Neural cell (in vitro differentiated cells): Measurements from ENCODE around the gene GUCA1A. TPM values are rescaled to one million over a fixed set of nuclear protein-coding genes. Genes with fewer than 3 reads are reported as not detected.

Experiments
- H2AFZ ChIP-seq: fragments of 200-600, 300-800 bp; sonication (generic), shearing (Covaris generic); 2 replicates; pipeline ENCODE4 v1.6.0; 2014; ENCODE audit warnings: low read depth, mild to moderate bottlenecking, antibody characterized with exemption, low read length, moderate library complexity
- H3F3A ChIP-seq: fragments of 200-600 bp; shearing (Covaris generic); 2 replicates; pipeline ENCODE4 v1.6.1; 2016; ENCODE audit warnings: mild to moderate bottlenecking, moderate library complexity, mixed read lengths, antibody characterized with exemption, low read length; ENCODE audit not compliant: insufficient read depth, poor library complexity, severe bottlenecking
- H3K27ac ChIP-seq: fragments of 200-600, 300-800 bp; sonication (generic), shearing (Covaris generic); 2 replicates; pipeline ENCODE4 v1.5.1; 2014; ENCODE audit warnings: mild to moderate bottlenecking, low read length, moderate library complexity
- H3K27me3 ChIP-seq: fragments of 300-800, 200-600 bp; sonication (generic), shearing (Covaris generic); 2 replicates; pipeline ENCODE4 v1.6.0; 2014; ENCODE audit warnings: mild to moderate bottlenecking, low read depth, low read length, moderate library complexity; ENCODE audit not compliant: insufficient read depth
- H3K36me3 ChIP-seq: fragments of 300-800, 200-600 bp; sonication (generic), shearing (Covaris generic); 2 replicates; pipeline ENCODE4 v1.5.1; 2014; ENCODE audit warnings: mild to moderate bottlenecking, antibody characterized with exemption, low read length, moderate library complexity; ENCODE audit not compliant: insufficient read depth
- H3K4me2 ChIP-seq: fragments of 300-800, 200-600 bp; sonication (generic), shearing (Covaris generic); 2 replicates; pipeline ENCODE4 v1.6.0; 2014; ENCODE audit warnings: mild to moderate bottlenecking, low read length
- H3K4me3 ChIP-seq: fragments of 300-800, 200-600 bp; sonication (generic), shearing (Covaris generic); 2 replicates; pipeline ENCODE4 v1.5.1; 2014; ENCODE audit warnings: mild to moderate bottlenecking, low read length, moderate library complexity
- H3K79me2 ChIP-seq: fragments of 200-600 bp; shearing (Covaris generic); replicated peaks from 2 replicates; pipeline ENCODE4 v1.6.0; 2014; ENCODE audit warnings: mild to moderate bottlenecking, low read length, moderate library complexity; ENCODE audit not compliant: insufficient read depth
- H3K9ac ChIP-seq: fragments of 300-800, 200-600 bp; sonication (generic), shearing (Covaris generic); 2 replicates; pipeline ENCODE4 v1.6.1; 2016; ENCODE audit warnings: mild to moderate bottlenecking, low read length, mixed read lengths
- H3K9me2 ChIP-seq: fragments of 200-600 bp; shearing (Covaris generic); 2 replicates; pipeline ENCODE4 v1.6.1; 2016; ENCODE audit warnings: mild to moderate bottlenecking, low read length, mixed read lengths; ENCODE audit not compliant: insufficient read depth
- H3K9me3 ChIP-seq: fragments of 200-600, 300-800 bp; sonication (generic), shearing (Covaris generic); 2 replicates; pipeline ENCODE4 v1.6.1; 2016; ENCODE audit warnings: mild to moderate bottlenecking, mixed run types, low read length, moderate library complexity, mixed read lengths
- H4K20me1 ChIP-seq: fragments of 200-600 bp; shearing (Covaris generic); 2 replicates; pipeline ENCODE4 v1.6.1; 2016; ENCODE audit warnings: mild to moderate bottlenecking, mixed run types; ENCODE audit not compliant: insufficient read depth
- CTCF ChIP-seq: fragments of 450-650 bp; IDR thresholded peaks from 2 replicates; pipeline ENCODE4 v1.5.1; 2014; ENCODE audit warnings: antibody characterized with exemption, mild to moderate bottlenecking, moderate library complexity; ENCODE audit not compliant: poor library complexity, severe bottlenecking
- EP300 ChIP-seq: fragments of 450-650 bp; conservative IDR thresholded peaks from 2 replicates; pipeline ENCODE4 v1.6.1; 2014; ENCODE audit warnings: antibody characterized with exemption, mild to moderate bottlenecking, moderate library complexity; ENCODE audit not compliant: poor library complexity, severe bottlenecking
- EZH2 ChIP-seq: fragments of 200-600, 300-800 bp; shearing (Covaris generic), sonication (generic); IDR thresholded peaks from 2 replicates; pipeline ENCODE4 v1.6.1; 2014; ENCODE audit warnings: antibody characterized with exemption, low read length, borderline replicate concordance, mild to moderate bottlenecking; ENCODE audit not compliant: insufficient read depth, poor library complexity, severe bottlenecking
- MXI1 ChIP-seq: fragments of 450-650 bp; conservative IDR thresholded peaks from 2 replicates; pipeline ENCODE4 v1.6.1; 2014; ENCODE audit warnings: antibody characterized with exemption, mild to moderate bottlenecking; ENCODE audit not compliant: poor library complexity, severe bottlenecking
- POLR2AphosphoS5 ChIP-seq: IDR thresholded peaks from 2 replicates; pipeline ENCODE4 v1.6.1; 2012
- REST ChIP-seq: IDR thresholded peaks from 2 replicates; pipeline ENCODE4 v1.6.1; 2012; ENCODE audit warnings: borderline replicate concordance
- SMC3 ChIP-seq: fragments of 450-650 bp; conservative IDR thresholded peaks from 2 replicates; pipeline ENCODE4 v1.6.1; 2014; ENCODE audit warnings: antibody characterized with exemption, mild to moderate bottlenecking, moderate library complexity; ENCODE audit not compliant: poor library complexity
- TAF1 ChIP-seq: IDR thresholded peaks from 2 replicates; pipeline ENCODE4 v1.6.1; 2012; ENCODE audit warnings: low read depth
- polyA plus RNA-seq: library from polyadenylated mRNA; depleted of rRNA; stranded (reverse); fragments of >200 nt; gene quantifications from 2 replicates; pipeline ENCODE4 v1.2.3, GENCODE V29; 2014

The GUCA1A gene
- polyA plus RNA-seq, 1 donor from 2014 or later = 0.78 TPM

- H3K9ac ChIP-seq = no peak overlapping the region
- peaks cover 22% of the 10 kb centered on the region for H3K27me3 ChIP-seq
- no peak overlapping the region for H3K4me2 ChIP-seq
- no peaks in the 10 kb centered on the region for H3K79me2 ChIP-seq
- H3K9me3 ChIP-seq = no peaks in the 10 kb centered on the region
- H3K4me3 ChIP-seq = peak overlapping the region; percentile 58
- H2AFZ ChIP-seq = no peak overlapping the region
- H4K20me1 ChIP-seq = no peaks in the 10 kb centered on the region
- TF ChIP-seq POLR2AphosphoS5 = no peak
- no peak for TF ChIP-seq SMC3
- TF ChIP-seq TAF1 = no peak
- no peak for TF ChIP-seq EP300
- no peaks in the 10 kb centered on the region for H3K9me2 ChIP-seq
- H3K27ac ChIP-seq = no peak overlapping the region
- H3K36me3 ChIP-seq = no peaks in the 10 kb centered on the region
- no peaks in the 10 kb centered on the region for H3F3A ChIP-seq
Measured at GRCh38 chr6:42141603-42142117, 31.5 kb upstream of the GUCA1A start.

GRCh38 chr6:42142118-42142835, 30.9 kb upstream of the GUCA1A start, which contains the start of gene C6orf132:
TSS of gene C6orf132 (minus strand) at chr6:42142620. CDS start at chr6:42142444, 176 bp downstream.
- H3K27me3 ChIP-seq = peaks cover 22% of the 10 kb centered on the region
- H4K20me1 ChIP-seq = no peaks in the 10 kb centered on the region
- no peak within 1 kb of the TSS for H3K4me2 ChIP-seq
- H3K9ac ChIP-seq = no peak within 1 kb of the TSS
- TF ChIP-seq SMC3 = no peak
- no peak for TF ChIP-seq MXI1
- TF ChIP-seq EZH2 = no peak
- no peak for TF ChIP-seq CTCF
- TF ChIP-seq REST = no peak
- H2AFZ ChIP-seq = no peak within 1 kb of the TSS
- H3K4me3 ChIP-seq = peak within 1 kb of the TSS; percentile 58
- H3K79me2 ChIP-seq = no peaks in the 10 kb centered on the region
- no peaks in the 10 kb centered on the region for H3K36me3 ChIP-seq
- no peaks in the 10 kb centered on the region for H3K9me3 ChIP-seq
- H3K9me2 ChIP-seq = no peaks in the 10 kb centered on the region
- no peaks in the 10 kb centered on the region for H3F3A ChIP-seq
- H3K27ac ChIP-seq = no peak within 1 kb of the TSS
